ENCODE results near the gene STXBP4.

GRCh38 chr17:55120651-55121050, 152.1 kb downstream of the STXBP4 start:
- TF ChIP-seq CTCF (IDR thresholded peaks at IDR 0.05; ENCODE audit: low read length) (no peak), EZH2 (IDR thresholded peaks at IDR 0.05; ENCODE audit: borderline replicate concordance, low read length) (no peak)

Data from OCI-LY1 (cell line).